Thyroid gland (tissue), 4 donors: ENCODE measurements around the gene PTPRN2. TPM values are rescaled to one million over a fixed set of nuclear protein-coding genes. Genes with fewer than 3 reads are reported as not detected.

Experiments used
- DNase-seq, 2 donors: peaks; one replicate each; pipeline ENCODE4 v3.0.0-alpha.2; 2019
- H3K27ac ChIP-seq, 3 donors: fragments of 200-600 bp; sonication (generic); 1 replicate in 2 of 3; 2 replicates in 1 of 3; pipeline ENCODE4 v1.5.1; 2016 to 2019; ENCODE audit warnings: mild to moderate bottlenecking in 1 of 3, moderate library complexity in 1 of 3
- H3K27me3 ChIP-seq: fragments of 200-600 bp; sonication (generic); one replicate; pipeline ENCODE4 v1.5.1; 2019
- H3K36me3 ChIP-seq, 2 donors: fragments of 200-600 bp; sonication (generic); one replicate each; pipeline ENCODE4 v1.5.1; 2016 to 2019
- H3K4me1 ChIP-seq, 2 donors: fragments of 200-600 bp; sonication (generic); one replicate each; pipeline ENCODE4 v1.5.1; 2017 to 2019
- H3K4me3 ChIP-seq, 3 donors: fragments of 200-600 bp; sonication (generic); replicated peaks in 1 of 3; 1 replicate in 2 of 3; 2 replicates in 1 of 3; pipeline ENCODE4 v1.5.1; 2016; ENCODE audit warnings: mild to moderate bottlenecking in 1 of 3
- H3K9me3 ChIP-seq: fragments of 200-600 bp; sonication (generic); one replicate; pipeline ENCODE4 v1.5.1; 2017
- POLR2A ChIP-seq, 2 donors: fragments of 450-650 bp; IDR thresholded peaks; one replicate each; pipeline ENCODE4 v1.6.1; 2017; ENCODE audit warnings: antibody characterized with exemption in 2 of 2, mild to moderate bottlenecking in 2 of 2, moderate library complexity in 1 of 2
- WGBS, 2 donors: methylation state at CpG; one replicate each; pipeline ENCODE4 v1.1.5; 2017; 5-methylcytosine and 5-hydroxymethylcytosine counted together
- intact Hi-C: fragments of 100-400 bp; cut with DNase I; formaldehyde crosslinking; loops from one replicate; pipeline ENCODE4 v1.15.1; 2023
- total RNA-seq, 4 donors: library from RNA; depleted of rRNA; stranded (reverse); fragments of >200 nt; gene quantifications; one replicate each; pipeline ENCODE4 v1.2.3, GENCODE V29; 2016
- TF ChIP-seq, protein P1 (sequence below), 6 experiments: fragments of 200-600 bp in 3 of 6; fragments of 450-650 bp in 3 of 6; sonication (generic) in 3 of 6; IDR thresholded peaks; one replicate each; pipeline ENCODE4 v1.5.1; 2016 to 2019; ENCODE audit warnings: antibody characterized with exemption in 6 of 6, mild to moderate bottlenecking in 2 of 6, inconsistent platforms in 1 of 6, moderate library complexity in 1 of 6

Gene PTPRN2
- total RNA-seq, 4 donors from 2014 or later: 4.2 to 9.9 (median 7.7) TPM

GRCh38 chr7:158080899-158081445 lies 506.7 kb downstream of the PTPRN2 start:
- Histone ChIP-seq H3K4me1 (no peaks in the 10 kb centered on the region), H3K9me3 (no peaks in the 10 kb centered on the region), H3K27me3 (no peaks in the 10 kb centered on the region), H3K4me3 (no peak overlapping the region), H3K27ac (no peak overlapping the region), H3K36me3 (no peaks in the 10 kb centered on the region)
- TF ChIP-seq, protein P1, sequence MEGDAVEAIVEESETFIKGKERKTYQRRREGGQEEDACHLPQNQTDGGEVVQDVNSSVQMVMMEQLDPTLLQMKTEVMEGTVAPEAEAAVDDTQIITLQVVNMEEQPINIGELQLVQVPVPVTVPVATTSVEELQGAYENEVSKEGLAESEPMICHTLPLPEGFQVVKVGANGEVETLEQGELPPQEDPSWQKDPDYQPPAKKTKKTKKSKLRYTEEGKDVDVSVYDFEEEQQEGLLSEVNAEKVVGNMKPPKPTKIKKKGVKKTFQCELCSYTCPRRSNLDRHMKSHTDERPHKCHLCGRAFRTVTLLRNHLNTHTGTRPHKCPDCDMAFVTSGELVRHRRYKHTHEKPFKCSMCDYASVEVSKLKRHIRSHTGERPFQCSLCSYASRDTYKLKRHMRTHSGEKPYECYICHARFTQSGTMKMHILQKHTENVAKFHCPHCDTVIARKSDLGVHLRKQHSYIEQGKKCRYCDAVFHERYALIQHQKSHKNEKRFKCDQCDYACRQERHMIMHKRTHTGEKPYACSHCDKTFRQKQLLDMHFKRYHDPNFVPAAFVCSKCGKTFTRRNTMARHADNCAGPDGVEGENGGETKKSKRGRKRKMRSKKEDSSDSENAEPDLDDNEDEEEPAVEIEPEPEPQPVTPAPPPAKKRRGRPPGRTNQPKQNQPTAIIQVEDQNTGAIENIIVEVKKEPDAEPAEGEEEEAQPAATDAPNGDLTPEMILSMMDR (IDR thresholded peaks at IDR 0.05): no peak
- TF ChIP-seq POLR2A (IDR thresholded peaks at IDR 0.05): no peak
- WGBS, 2 donors: 89 to 92% methylated on average over 21 of the region's 21 CpGs
- no peak for DNase-seq
- intact Hi-C loops: no loop called here

DNA sequence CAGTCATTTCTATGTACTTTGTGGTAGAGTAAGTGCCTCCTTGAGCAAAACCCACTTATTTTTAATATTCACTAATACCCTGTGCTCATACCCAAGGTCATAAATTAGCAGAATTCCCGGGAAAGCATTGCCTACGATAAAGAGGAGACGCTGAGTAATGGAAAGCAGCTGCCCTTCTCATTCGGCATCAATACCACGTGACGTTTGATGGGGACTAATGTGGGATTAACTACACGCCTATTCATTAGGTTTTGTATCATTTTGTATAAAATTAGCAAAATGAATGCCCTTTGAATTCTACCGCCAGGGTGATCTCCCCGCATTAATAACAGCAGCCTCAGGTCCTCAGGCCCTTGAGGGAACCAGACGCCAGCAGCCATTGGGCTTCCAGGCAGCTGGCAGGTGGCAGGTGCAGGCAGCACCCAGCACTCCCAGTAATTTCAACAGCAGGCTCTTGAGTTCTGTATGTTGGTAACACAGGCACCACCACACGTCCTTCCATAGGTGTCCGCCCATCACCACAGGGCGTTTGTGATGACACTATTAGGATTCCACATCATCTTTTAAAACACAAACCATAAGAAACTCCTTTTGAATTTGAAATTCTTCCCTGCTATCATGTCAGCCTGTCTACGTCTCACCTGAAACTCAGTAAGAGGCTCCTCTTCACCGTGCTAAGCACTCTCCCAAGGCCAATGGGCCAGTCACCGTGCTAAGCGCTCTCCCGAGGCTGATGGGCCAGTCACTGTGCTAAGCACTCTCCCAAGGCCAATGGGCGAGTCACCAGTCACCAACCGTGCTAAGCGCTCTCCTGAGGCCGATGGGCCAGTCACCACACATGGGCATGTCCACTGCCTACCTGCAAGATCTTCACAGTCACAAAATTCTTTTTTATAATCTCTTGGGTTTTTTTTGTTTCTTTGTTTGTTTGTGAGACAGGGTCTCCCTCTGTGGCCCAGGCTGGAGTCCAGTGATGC lies 509.4 kb downstream of the PTPRN2 start:
- no peaks in the 10 kb centered on the region for H3K9me3 ChIP-seq
- WGBS, 2 donors: 81% methylated on average over 22 of the region's 22 CpGs
- H3K4me3 ChIP-seq: no peak overlapping the region
- H3K27me3 ChIP-seq: no peaks in the 10 kb centered on the region
- no peaks in the 10 kb centered on the region for H3K36me3 ChIP-seq
- no peak for DNase-seq
- H3K27ac ChIP-seq: no peak overlapping the region
- TF ChIP-seq, protein P1 (IDR thresholded peaks at IDR 0.05): no peak
- TF ChIP-seq POLR2A (IDR thresholded peaks at IDR 0.05): no peak
- H3K4me1 ChIP-seq: no peaks in the 10 kb centered on the region
- intact Hi-C loops: no loop called here

DNA sequence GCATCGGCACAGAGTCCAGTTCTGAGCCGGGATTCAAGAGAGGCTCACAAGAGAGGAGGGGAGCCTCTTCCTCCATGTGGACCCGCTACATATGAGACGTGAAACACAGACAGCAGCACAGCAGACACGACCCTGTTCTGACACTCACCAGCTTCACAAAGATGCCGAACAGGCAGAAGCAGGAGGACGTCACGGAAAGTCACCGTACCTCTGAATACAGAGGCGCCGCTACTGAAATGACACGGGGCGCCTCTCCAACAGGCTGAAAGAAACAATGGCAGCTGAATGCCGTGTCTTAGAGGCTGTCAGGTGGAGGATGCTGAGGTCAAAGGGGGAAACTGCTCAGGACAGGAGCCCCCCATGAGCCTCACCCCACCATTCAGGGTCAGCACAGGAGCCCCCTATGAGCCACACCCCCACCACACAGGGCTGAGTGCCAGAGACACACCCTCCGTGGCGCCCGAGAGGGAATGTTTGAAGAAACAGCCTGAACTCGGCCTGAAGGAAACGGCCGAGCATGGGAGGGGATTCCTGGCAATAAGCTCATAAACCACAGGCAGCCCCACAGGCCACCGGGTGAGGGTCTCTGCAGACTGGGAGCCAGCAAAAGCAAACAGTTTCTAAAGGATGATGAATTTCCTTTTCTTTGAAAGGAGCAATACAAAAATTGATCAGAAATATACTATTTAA lies 510.3 kb downstream of the PTPRN2 start:
- no peak overlapping the region for H3K27ac ChIP-seq
- no peak overlapping the region for H3K4me3 ChIP-seq
- H3K9me3 ChIP-seq: no peaks in the 10 kb centered on the region
- no peak for DNase-seq
- TF ChIP-seq, protein P1 (IDR thresholded peaks at IDR 0.05): no peak
- TF ChIP-seq POLR2A (IDR thresholded peaks at IDR 0.05): no peak
- no peaks in the 10 kb centered on the region for H3K36me3 ChIP-seq
- no peaks in the 10 kb centered on the region for H3K4me1 ChIP-seq
- intact Hi-C loops: no loop called here
- WGBS, 2 donors: 56 to 62% methylated on average over 18 to 20 of the region's 21 CpGs
- H3K27me3 ChIP-seq: no peaks in the 10 kb centered on the region

DNA sequence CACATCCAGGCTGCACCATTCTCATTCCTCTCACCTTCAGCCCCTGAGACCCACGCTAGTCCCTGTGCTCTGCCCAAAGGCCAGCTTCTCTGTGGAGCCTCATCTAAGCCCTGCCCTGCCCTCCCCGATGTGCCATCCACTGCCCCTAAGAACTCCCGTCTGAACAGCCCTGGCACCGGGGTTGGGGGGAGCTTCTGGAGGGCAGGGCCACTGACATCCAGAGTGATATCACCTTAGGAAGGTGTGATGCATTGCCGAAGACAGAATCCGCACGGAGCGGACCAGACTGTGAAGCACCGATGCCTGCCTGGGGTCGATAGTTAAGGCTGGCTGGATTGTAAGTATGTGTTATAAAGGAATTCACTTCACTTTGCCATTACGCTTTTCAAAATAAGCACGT lies 511.0 kb downstream of the PTPRN2 start:
- H3K4me1 ChIP-seq: no peaks in the 10 kb centered on the region
- no peak overlapping the region for H3K27ac ChIP-seq
- 77 to 78% methylated on average over 12 of the region's 12 CpGs for WGBS, 2 donors
- no peaks in the 10 kb centered on the region for H3K36me3 ChIP-seq
- intact Hi-C loops: no loop called here
- H3K9me3 ChIP-seq: no peaks in the 10 kb centered on the region
- no peak for DNase-seq
- no peak for TF ChIP-seq POLR2A (IDR thresholded peaks at IDR 0.05)
- TF ChIP-seq, protein P1 (IDR thresholded peaks at IDR 0.05): no peak
- no peak overlapping the region for H3K4me3 ChIP-seq
- H3K27me3 ChIP-seq: no peaks in the 10 kb centered on the region
